K562 (cell line): ENCODE measurements around the gene PPARD. TPM values are rescaled to one million over a fixed set of nuclear protein-coding genes. Genes with fewer than 3 reads are reported as not detected.

Experiments used
- BHLHE40 ChIP-seq: IDR thresholded peaks from 2 replicates; pipeline ENCODE4 v1.6.1; 2011; ENCODE audit warnings: low read length, improper control_type of control experiment
- DPF2 ChIP-seq: fragments of 450-650 bp; IDR thresholded peaks from 2 replicates; pipeline ENCODE4 v1.6.1; 2016
- ELF4 ChIP-seq: fragments of 450-650 bp; formaldehyde crosslinking; IDR thresholded peaks from 2 replicates; pipeline ENCODE4 v1.4.0; 2022; ENCODE audit warnings: missing genetic modification characterization
- HDGF ChIP-seq: fragments of 450-650 bp; IDR thresholded peaks from 2 replicates; pipeline ENCODE4 v1.6.1; 2016
- HSF4 ChIP-seq: fragments of 250-450 bp; sonication (Bioruptor Pico); IDR thresholded peaks from 2 replicates; pipeline ENCODE4 v2.1.2; 2022; ENCODE audit warnings: mild to moderate bottlenecking, moderate library complexity, borderline replicate concordance
- ILF3 ChIP-seq: fragments of 450-650 bp; IDR thresholded peaks from 2 replicates; pipeline ENCODE4 v1.6.1; 2018; ENCODE audit warnings: antibody characterized with exemption, mild to moderate bottlenecking, moderate library complexity, borderline replicate concordance
- MCM5 ChIP-seq: fragments of 450-650 bp; IDR thresholded peaks from 2 replicates; pipeline ENCODE4 v1.6.1; 2016; ENCODE audit warnings: low read depth
- TCF7L2 ChIP-seq: fragments of 150-350 bp; IDR thresholded peaks from 2 replicates; pipeline ENCODE4 v1.6.1; 2016; ENCODE audit warnings: low read depth, mild to moderate bottlenecking, low read length, moderate library complexity
- TEAD1 ChIP-seq, 2 experiments: fragments of 450-650 bp in 1 of 2; sonication (generic) in 1 of 2; formaldehyde crosslinking; IDR thresholded peaks; 2 replicates each; pipeline versions ENCODE4 v1.4.0 to v1.8.0; 2020 to 2022; ENCODE audit warnings: mild to moderate bottlenecking in 2 of 2, missing genetic modification reagents in 1 of 2
- ZBTB11 ChIP-seq, 3 experiments: fragments of 200-800 bp in 1 of 3; fragments of 250-450 bp in 1 of 3; fragments of 450-650 bp in 1 of 3; sonication (Bioruptor Pico) in 1 of 3; sonication (Bioruptor generic) in 1 of 3; formaldehyde crosslinking in 1 of 3; IDR thresholded peaks; 2 replicates each; pipeline versions ENCODE4 v1.6.1 to v1.8.0; 2016 to 2022; ENCODE audit warnings: mild to moderate bottlenecking in 2 of 3, missing genetic modification characterization in 2 of 3, missing compliant biosample characterization in 1 of 3, moderate library complexity in 1 of 3
- ZBTB34 ChIP-seq: fragments of 250-450 bp; sonication (Bioruptor Pico); IDR thresholded peaks from 2 replicates; pipeline ENCODE4 v1.8.0; 2021; ENCODE audit warnings: mild to moderate bottlenecking, moderate library complexity
- ZNF41 ChIP-seq: fragments of 250-450 bp; sonication (Bioruptor Pico); conservative IDR thresholded peaks from 2 replicates; pipeline ENCODE4 v1.4.0; 2020; ENCODE audit warnings: mild to moderate bottlenecking
- ZNF507 ChIP-seq: conservative IDR thresholded peaks from 2 replicates; pipeline ENCODE4 v1.6.1; 2017; ENCODE audit warnings: missing genetic modification characterization, missing compliant biosample characterization
- ZNF518B ChIP-seq: fragments of 250-450 bp; sonication (Bioruptor Pico); IDR thresholded peaks from 2 replicates; pipeline ENCODE4 v1.5.0; 2021; ENCODE audit warnings: mild to moderate bottlenecking, moderate library complexity
- polyA plus RNA-seq, 8 experiments: library from polyadenylated mRNA; depleted of rRNA in 4 of 8; stranded (reverse) in 5 of 8; unstranded in 3 of 8; fragments of >200 nt; fragmentation: Nextera tagmentation in 2 of 8; fragmentation: Illumina TruSeq in 1 of 8; extraction: Ambion mirVana in 2 of 8; extraction: Trizol in 1 of 8; gene quantifications; 2 replicates each; pipeline versions ENCODE4 v1.2.1 to v1.2.3, GENCODE V29; 2011 to 2014; ENCODE audit warnings: inconsistent platforms in 1 of 8, missing spikeins in 1 of 8
- total RNA-seq, 7 experiments: library from RNA; depleted of rRNA in 6 of 7; stranded (reverse); fragments of >200 nt in 6 of 7; fragmentation: Illumina TruSeq in 2 of 7; extraction: Trizol in 2 of 7; gene quantifications; 2 replicates each; pipeline versions ENCODE4 v1.2.1 to v1.2.3, GENCODE V29; 2011 to 2021; ENCODE audit warnings: low replicate concordance in 1 of 7
- TF ChIP-seq, protein P1 (sequence below): fragments of 250-450 bp; sonication (Bioruptor Pico); IDR thresholded peaks from 2 replicates; pipeline ENCODE4 v1.4.0; 2020
- TF ChIP-seq, protein P2 (sequence below): fragments of 450-650 bp; IDR thresholded peaks from 2 replicates; pipeline ENCODE4 v1.6.1; 2016; ENCODE audit warnings: mild to moderate bottlenecking

Gene PPARD
- total and polyA plus RNA-seq, 9 of the 15 experiments (the other 6 are each of a cell fraction or from before 2014, with no cell fraction given): 0.14 to 13.2 (median 3.8) TPM

DNA sequence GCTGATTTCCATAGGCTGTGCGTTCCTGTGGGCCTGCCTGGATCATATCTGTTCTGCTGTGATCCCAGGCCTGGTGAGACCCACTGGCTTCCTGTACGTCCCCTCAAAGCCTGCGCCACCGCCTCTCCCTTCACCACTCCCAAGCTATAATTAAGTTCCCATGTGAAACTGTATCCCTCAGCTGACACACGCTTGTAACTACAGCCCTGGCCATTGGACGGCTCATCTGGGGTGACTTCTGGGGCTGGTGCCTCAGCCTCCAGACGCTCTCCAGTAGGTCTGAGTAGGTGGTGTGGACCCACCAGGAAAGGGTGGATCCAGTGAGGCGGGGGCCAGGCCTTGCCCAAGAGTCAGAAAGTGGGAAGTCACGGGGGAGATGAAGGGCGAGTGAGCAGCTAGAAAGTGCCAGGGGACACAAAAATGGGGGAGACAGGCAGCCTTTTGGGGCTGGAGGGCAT lies 21.0 kb downstream of the PPARD start (continued):
- TF ChIP-seq ZBTB11 (CRISPR knock-in tag; IDR thresholded peaks at IDR 0.05) (peak in 1 of 3 experiments; percentile 81; a peak in 2 of 6 replicates), ILF3 (no peak), DPF2 (peak; percentile 46; the same call in 1 of the 2 replicates), TEAD1 (CRISPR knock-in tag; IDR thresholded peaks at IDR 0.05) (peak in 1 of 2 experiments; percentile 46; a peak in 1 of 4 replicates), HDGF (peak; percentile 92), HSF4 (CRISPR knock-in tag) (no peak), ZBTB34 (CRISPR knock-in tag) (no peak), BHLHE40 (peak; percentile 73), ELF4 (CRISPR knock-in tag) (0 out of 2 replicates have a peak, but pooled peaks have one; percentile 86), ZNF518B (no peak), MCM5 (no peak), TCF7L2 (no peak), ZNF507 (tag) (no peak), ZNF41 (CRISPR knock-in tag) (no peak; the same call in 1 of the 2 replicates)
- TF ChIP-seq, protein P1, sequence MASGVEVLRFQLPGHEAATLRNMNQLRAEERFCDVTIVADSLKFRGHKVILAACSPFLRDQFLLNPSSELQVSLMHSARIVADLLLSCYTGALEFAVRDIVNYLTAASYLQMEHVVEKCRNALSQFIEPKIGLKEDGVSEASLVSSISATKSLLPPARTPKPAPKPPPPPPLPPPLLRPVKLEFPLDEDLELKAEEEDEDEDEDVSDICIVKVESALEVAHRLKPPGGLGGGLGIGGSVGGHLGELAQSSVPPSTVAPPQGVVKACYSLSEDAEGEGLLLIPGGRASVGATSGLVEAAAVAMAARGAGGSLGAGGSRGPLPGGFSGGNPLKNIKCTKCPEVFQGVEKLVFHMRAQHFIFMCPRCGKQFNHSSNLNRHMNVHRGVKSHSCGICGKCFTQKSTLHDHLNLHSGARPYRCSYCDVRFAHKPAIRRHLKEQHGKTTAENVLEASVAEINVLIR: 0 out of 2 replicates have a peak, but pooled peaks have one; percentile 10
- TF ChIP-seq, protein P2, sequence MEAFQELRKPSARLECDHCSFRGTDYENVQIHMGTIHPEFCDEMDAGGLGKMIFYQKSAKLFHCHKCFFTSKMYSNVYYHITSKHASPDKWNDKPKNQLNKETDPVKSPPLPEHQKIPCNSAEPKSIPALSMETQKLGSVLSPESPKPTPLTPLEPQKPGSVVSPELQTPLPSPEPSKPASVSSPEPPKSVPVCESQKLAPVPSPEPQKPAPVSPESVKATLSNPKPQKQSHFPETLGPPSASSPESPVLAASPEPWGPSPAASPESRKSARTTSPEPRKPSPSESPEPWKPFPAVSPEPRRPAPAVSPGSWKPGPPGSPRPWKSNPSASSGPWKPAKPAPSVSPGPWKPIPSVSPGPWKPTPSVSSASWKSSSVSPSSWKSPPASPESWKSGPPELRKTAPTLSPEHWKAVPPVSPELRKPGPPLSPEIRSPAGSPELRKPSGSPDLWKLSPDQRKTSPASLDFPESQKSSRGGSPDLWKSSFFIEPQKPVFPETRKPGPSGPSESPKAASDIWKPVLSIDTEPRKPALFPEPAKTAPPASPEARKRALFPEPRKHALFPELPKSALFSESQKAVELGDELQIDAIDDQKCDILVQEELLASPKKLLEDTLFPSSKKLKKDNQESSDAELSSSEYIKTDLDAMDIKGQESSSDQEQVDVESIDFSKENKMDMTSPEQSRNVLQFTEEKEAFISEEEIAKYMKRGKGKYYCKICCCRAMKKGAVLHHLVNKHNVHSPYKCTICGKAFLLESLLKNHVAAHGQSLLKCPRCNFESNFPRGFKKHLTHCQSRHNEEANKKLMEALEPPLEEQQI: no peak
